H1 (cell line): ENCODE data around the gene DYSF. TPM values are rescaled to one million over a fixed set of nuclear protein-coding genes. Genes with fewer than 3 reads are reported as not detected.

Experiments
- CTCF ChIA-PET: fragments of 300-600 bp; sonication (Branson Sonifier 250); formaldehyde crosslinking; loops from one replicate; lab custom pipeline; 2021; ENCODE audit not compliant: partially characterized antibody; lab: Charles Lee
- POLR2A ChIA-PET: fragments of 300-600 bp; sonication (Branson Sonifier 250); formaldehyde crosslinking; loops from one replicate; lab custom pipeline; 2021; ENCODE audit warnings: inconsistent platforms; ENCODE audit not compliant: partially characterized antibody; lab: Charles Lee
- DNase-seq, 2 experiments: peaks; one replicate each; pipeline versions ENCODE4 v3.0.0 to v3.0.0-alpha.2; 2010 to 2022; ENCODE audit warnings: low spot score in 2 of 2, low read depth in 1 of 2, mixed read lengths in 1 of 2
- FAIRE-seq: peaks from 2 replicates; lab custom pipeline; 2011; peaks lifted over from hg19 to GRCh38; lab: Jason Lieb, UNC
- H2AFZ ChIP-seq: 2 replicates; pipeline ENCODE4 v1.8.1; 2012; ENCODE audit warnings: low read length, inconsistent platforms
- H2AK5ac ChIP-seq: 2 replicates; pipeline ENCODE4 v1.6.1; 2013; ENCODE audit warnings: low read depth, low read length
- H2BK120ac ChIP-seq: replicated peaks from 2 replicates; pipeline ENCODE3; 2013; ENCODE audit warnings: low read depth, low read length, inconsistent platforms
- H2BK12ac ChIP-seq: 2 replicates; pipeline ENCODE4 v1.6.1; 2013; ENCODE audit warnings: low read depth, low read length
- H2BK15ac ChIP-seq: 2 replicates; pipeline ENCODE4 v1.6.1; 2013; ENCODE audit warnings: low read length
- H2BK20ac ChIP-seq: 2 replicates; pipeline ENCODE4 v1.6.1; 2013; ENCODE audit warnings: low read length
- H2BK5ac ChIP-seq: 2 replicates; pipeline ENCODE4 v1.6.1; 2013; ENCODE audit warnings: low read depth, low read length
- H3K14ac ChIP-seq: 2 replicates; pipeline ENCODE4 v1.6.1; 2013; ENCODE audit warnings: inconsistent platforms; ENCODE audit not compliant: insufficient read length
- H3K18ac ChIP-seq: 2 replicates; pipeline ENCODE4 v1.6.1; 2013; ENCODE audit warnings: low read length; ENCODE audit errors: extremely low read depth
- H3K23ac ChIP-seq: 2 replicates; pipeline ENCODE4 v1.6.1; 2013; ENCODE audit warnings: inconsistent platforms; ENCODE audit not compliant: insufficient read length
- H3K23me2 ChIP-seq: 2 replicates; pipeline ENCODE4 v1.6.1; 2013; ENCODE audit warnings: low read depth, low read length
- H3K27ac ChIP-seq: 2 replicates; pipeline ENCODE4 v1.6.1; 2011; ENCODE audit warnings: low read depth, low read length, inconsistent platforms
- H3K27me3 ChIP-seq, 4 experiments: replicated peaks in 1 of 4; 1 replicate in 1 of 4; 2 replicates in 3 of 4; pipeline versions ENCODE4 v1.6.1 to v1.8.1; 2011 to 2013; ENCODE audit warnings: low read length in 3 of 4, mild to moderate bottlenecking in 3 of 4, inconsistent platforms in 2 of 4, mixed read lengths in 2 of 4, moderate library complexity in 1 of 4; ENCODE audit not compliant: control insufficient read depth in 3 of 4, insufficient read depth in 3 of 4; ENCODE audit errors: extremely low read depth in 1 of 4
- H3K36me3 ChIP-seq, 4 experiments: 2 replicates each; pipeline versions ENCODE4 v1.6.1 to v1.8.1; 2011 to 2013; ENCODE audit warnings: mild to moderate bottlenecking in 4 of 4, low read length in 3 of 4, moderate library complexity in 2 of 4, control low read depth in 1 of 4, inconsistent platforms in 1 of 4; ENCODE audit not compliant: insufficient read depth in 4 of 4, control insufficient read depth in 2 of 4
- H3K4ac ChIP-seq: replicated peaks from 2 replicates; pipeline ENCODE3; 2013; ENCODE audit warnings: low read length, low read depth, mixed read lengths, inconsistent platforms; ENCODE audit not compliant: insufficient read length
- H3K4me1 ChIP-seq, 4 experiments: replicated peaks in 1 of 4; 1 replicate in 1 of 4; 2 replicates in 3 of 4; pipeline versions ENCODE4 v1.6.1 to v1.8.1; 2011 to 2013; ENCODE audit warnings: low read length in 3 of 4, inconsistent platforms in 2 of 4, mixed read lengths in 1 of 4; ENCODE audit not compliant: insufficient read depth in 4 of 4, control insufficient read depth in 3 of 4
- H3K4me2 ChIP-seq, 2 experiments: 2 replicates each; pipeline versions ENCODE4 v1.6.1 to v1.8.1; 2011 to 2013; ENCODE audit warnings: low read depth in 2 of 2, low read length in 2 of 2, control low read depth in 1 of 2, inconsistent platforms in 1 of 2, mild to moderate bottlenecking in 1 of 2; ENCODE audit not compliant: insufficient read depth in 1 of 2
- H3K4me3 ChIP-seq, 4 experiments: fragments of 200-600, 300-600 bp in 1 of 4; sonication (generic), shearing (Covaris generic), sonication (Bioruptor Twin) in 1 of 4; 2 replicates each; pipeline versions ENCODE4 v1.5.1 to v1.8.1; 2011 to 2016; ENCODE audit warnings: low read length in 4 of 4, low read depth in 3 of 4, control low read depth in 2 of 4, inconsistent platforms in 2 of 4, mild to moderate bottlenecking in 2 of 4, mixed read lengths in 1 of 4, moderate library complexity in 1 of 4; ENCODE audit not compliant: insufficient read depth in 2 of 4; ENCODE audit errors: extremely low read depth in 1 of 4
- H3K56ac ChIP-seq: replicated peaks from 2 replicates; pipeline ENCODE3; 2013; ENCODE audit warnings: low read depth, mild to moderate bottlenecking, mixed read lengths, low read length, inconsistent platforms; ENCODE audit not compliant: insufficient read length
- H3K79me1 ChIP-seq: 2 replicates; pipeline ENCODE4 v1.6.1; 2013; ENCODE audit warnings: low read depth, low read length, control low read depth
- H3K79me2 ChIP-seq, 2 experiments: 2 replicates each; pipeline versions ENCODE4 v1.6.1 to v1.8.1; 2012 to 2013; ENCODE audit warnings: low read length in 2 of 2, mild to moderate bottlenecking in 2 of 2, inconsistent platforms in 1 of 2; ENCODE audit not compliant: insufficient read depth in 2 of 2, control insufficient read depth in 1 of 2
- H3K9ac ChIP-seq, 4 experiments: replicated peaks in 1 of 4; 1 replicate in 1 of 4; 2 replicates in 3 of 4; pipeline versions ENCODE4 v1.6.1 to v1.8.1; 2011 to 2013; ENCODE audit warnings: low read depth in 3 of 4, low read length in 3 of 4, control low read depth in 2 of 4, mild to moderate bottlenecking in 2 of 4, moderate library complexity in 2 of 4, inconsistent platforms in 1 of 4; ENCODE audit errors: extremely low read depth in 1 of 4
- H3K9me3 ChIP-seq, 2 experiments: 2 replicates each; pipeline versions ENCODE4 v1.6.1 to v1.8.1; 2012 to 2013; ENCODE audit warnings: mild to moderate bottlenecking in 2 of 2, moderate library complexity in 2 of 2, control low read depth in 1 of 2, inconsistent platforms in 1 of 2, low read depth in 1 of 2, low read length in 1 of 2, mixed read lengths in 1 of 2; ENCODE audit not compliant: insufficient read depth in 2 of 2
- H4K20me1 ChIP-seq, 2 experiments: replicated peaks in 1 of 2; 2 replicates each; pipeline versions ENCODE3 to v1.8.1; 2011 to 2013; ENCODE audit warnings: inconsistent platforms in 2 of 2, low read length in 2 of 2, mild to moderate bottlenecking in 1 of 2; ENCODE audit not compliant: insufficient read depth in 2 of 2, control insufficient read depth in 1 of 2
- H4K5ac ChIP-seq: 2 replicates; pipeline ENCODE4 v1.6.1; 2013; ENCODE audit warnings: low read length, low read depth, mixed read lengths, inconsistent platforms; ENCODE audit not compliant: insufficient read length
- H4K8ac ChIP-seq: 2 replicates; pipeline ENCODE4 v1.8.0; 2013; ENCODE audit warnings: mild to moderate bottlenecking, moderate library complexity, low read length, inconsistent platforms; ENCODE audit not compliant: insufficient read depth; ENCODE audit errors: extremely low read depth
- H4K91ac ChIP-seq: replicated peaks from 2 replicates; pipeline ENCODE3; 2013; ENCODE audit warnings: low read length, mixed read lengths, inconsistent platforms; ENCODE audit not compliant: insufficient read length
- EGR1 ChIP-seq: IDR thresholded peaks from 2 replicates; pipeline ENCODE4 v1.6.1; 2011; ENCODE audit warnings: low read depth, low read length, borderline replicate concordance
- HDAC6 ChIP-seq: IDR thresholded peaks from one replicate; pipeline ENCODE4 v1.7.1; 2012; ENCODE audit warnings: low read depth, mild to moderate bottlenecking, inconsistent platforms, low read length, moderate library complexity
- JUN ChIP-seq: IDR thresholded peaks from 2 replicates; pipeline ENCODE4 v1.6.1; 2011; ENCODE audit warnings: low read depth, mild to moderate bottlenecking, improper control_type of control experiment, low read length
- MAFK ChIP-seq: IDR thresholded peaks from 2 replicates; pipeline ENCODE4 v1.6.1; 2012; ENCODE audit warnings: low read depth, mild to moderate bottlenecking, improper control_type of control experiment, low read length
- WGBS, 2 experiments: shearing (Covaris generic) in 1 of 2; methylation state at CpG; one replicate each; pipeline versions ENCODE4 v1.1.6 to v1.1.7; 2013 to 2015; ENCODE audit warnings: low lambda C conversion rate in 2 of 2, mixed read lengths in 2 of 2, inconsistent platforms in 1 of 2, low coverage in 1 of 2, missing lambda C conversion rate in 1 of 2; ENCODE audit not compliant: insufficient replicate concordance in 2 of 2, insufficient coverage in 1 of 2, insufficient read length in 1 of 2; ENCODE audit errors: extremely low coverage in 1 of 2, missing lambda C conversion rate in 1 of 2; 5-methylcytosine and 5-hydroxymethylcytosine counted together
- polyA plus RNA-seq, 7 experiments: library from polyadenylated mRNA; depleted of rRNA in 3 of 7; stranded (reverse) in 5 of 7; unstranded in 2 of 7; fragments of >200 nt in 5 of 7; fragments of 200-250 nt in 2 of 7; gene quantifications; 1 replicate in 5 of 7; 2 replicates in 1 of 7; 4 replicates in 1 of 7; pipeline versions ENCODE4 v1.2.1 to v1.2.3, GENCODE V29; 2011 to 2013; ENCODE audit warnings: missing spikeins in 2 of 7, mixed read lengths in 2 of 7
- total RNA-seq: library from RNA; stranded (reverse); fragmentation: NEBNext Ultra II Directional; extraction: Animal tissue kit (Norgen Biotek cat#: 25700); gene quantifications from 2 replicates; pipeline ENCODE4 v1.2.1, GENCODE V29; 2021

The DYSF gene
- total and polyA plus RNA-seq, 2 of the 8 experiments (the other 6 are each of a cell fraction or from before 2014, with no cell fraction given) = 5.8 to 7.1 TPM

- Histone ChIP-seq H4K8ac (peak overlapping the region; percentile 72; the same call in 1 of the 2 replicates), H3K27me3 (no peaks in the 10 kb centered on the region), H3K18ac (no peak overlapping the region)
- TF ChIP-seq JUN (no peak), EGR1 (no peak), HDAC6 (no peak), MAFK (no peak)
- TF ChIP-seq, all 59 proteins: peak for 0
- ChIA-PET CTCF (interaction anchor here (0.6 to 1.4 kb wide), 7 partner anchors 12 to 399 kb away, joined by 3 to 9 read pairs (median 3); no protein-coding TSS in a partner anchor), POLR2A (no interaction called here)
- H2BK120ac ChIP-seq = no peak overlapping the region
- H3K27ac ChIP-seq = no peak overlapping the region
- H2BK5ac ChIP-seq = no peak overlapping the region
- FAIRE-seq (no peak), DNase-seq (no peak)
- H3K9me3 ChIP-seq = no peaks in the 10 kb centered on the region
- H3K79me2 ChIP-seq = no peaks in the 10 kb centered on the region
- no peak overlapping the region for H2AK5ac ChIP-seq
- no peak overlapping the region for H2AFZ ChIP-seq
- H3K56ac ChIP-seq = no peak overlapping the region
- H3K23me2 ChIP-seq = no peaks in the 10 kb centered on the region
- no peak overlapping the region for H3K4me2 ChIP-seq
- H4K5ac ChIP-seq = no peak overlapping the region
- 91% methylated on average over 17 of the region's 17 CpGs; no CpG with 5 or more reads in 1 of the 2 experiments for WGBS, 2 experiments
- H4K20me1 ChIP-seq = no peaks in the 10 kb centered on the region
- H3K36me3 ChIP-seq = no peaks in the 10 kb centered on the region
- H4K91ac ChIP-seq = no peak overlapping the region
- H3K23ac ChIP-seq = no peak overlapping the region
- no peak overlapping the region for H2BK20ac ChIP-seq
- no peak overlapping the region for H3K9ac ChIP-seq
- no peak overlapping the region for H3K4me3 ChIP-seq
- no peak overlapping the region for H3K14ac ChIP-seq
- H3K4ac ChIP-seq = no peak overlapping the region
- H3K4me1 ChIP-seq = peaks cover 0 to 3% (median 0%) of the 10 kb centered on the region in 4 experiments; a peak in 1 of 7 replicates
- no peak overlapping the region for H2BK15ac ChIP-seq
- no peaks in the 10 kb centered on the region for H3K79me1 ChIP-seq
- H2BK12ac ChIP-seq = no peak overlapping the region
Observed at GRCh38 chr2:71596011-71596410, 142.7 kb downstream of the DYSF start.
